CD4-positive, alpha-beta T cell (primary cell): Measurements from ENCODE around the gene DNAH17. TPM values are rescaled to one million over a fixed set of nuclear protein-coding genes. Genes with fewer than 3 reads are reported as not detected.

Experiments
- ATAC-seq: fragments of 200-7000 bp; cut with Tn5 transposase; one replicate; pipeline ENCODE4 v1.10.0; 2022; ENCODE audit warnings: mild to moderate bottlenecking; ENCODE audit not compliant: poor library complexity
- CTCF ChIA-PET: fragments of 350-600 bp; sonication (Branson Sonifier 250); formaldehyde crosslinking; loops from one replicate; lab custom pipeline; 2021; ENCODE audit warnings: antibody characterized with exemption, inconsistent platforms; lab: Charles Lee
- POLR2A ChIA-PET: fragments of 350-600 bp; sonication (Branson Sonifier 250); formaldehyde crosslinking; loops from one replicate; lab custom pipeline; 2021; ENCODE audit warnings: antibody characterized with exemption, inconsistent platforms; lab: Charles Lee
- DNase-seq, 14 experiments: peaks; one replicate each; pipeline ENCODE4 v3.0.0-alpha.2; 2013 to 2020; ENCODE audit warnings: mixed read lengths in 2 of 14
- H3K27ac ChIP-seq, 2 donors: one replicate each; pipeline versions ENCODE4 v1.5.1 to v1.7.0; 2013; ENCODE audit warnings: low read length in 2 of 2, low read depth in 1 of 2, mild to moderate bottlenecking in 1 of 2
- H3K27me3 ChIP-seq, 2 experiments: 1 replicate in 1 of 2; 2 replicates in 1 of 2; pipeline versions ENCODE4 v1.6.1 to v1.7.0; 2013; ENCODE audit warnings: low read length in 2 of 2, control low read depth in 1 of 2, mild to moderate bottlenecking in 1 of 2, moderate library complexity in 1 of 2; ENCODE audit not compliant: insufficient read depth in 2 of 2, control insufficient read depth in 1 of 2
- H3K36me3 ChIP-seq: one replicate; pipeline ENCODE4 v1.6.1; 2013; ENCODE audit warnings: low read length, control low read depth; ENCODE audit not compliant: insufficient read depth
- H3K4me1 ChIP-seq: one replicate; pipeline ENCODE4 v1.6.1; 2013; ENCODE audit warnings: low read length, control low read depth; ENCODE audit not compliant: insufficient read depth
- H3K4me3 ChIP-seq: one replicate; pipeline ENCODE4 v1.5.1; 2013; ENCODE audit warnings: mild to moderate bottlenecking, low read length, moderate library complexity
- H3K9me3 ChIP-seq, 2 experiments: 1 replicate in 1 of 2; 2 replicates in 1 of 2; pipeline versions ENCODE4 v1.6.1 to v1.7.0; 2013; ENCODE audit warnings: low read length in 2 of 2, mild to moderate bottlenecking in 2 of 2, control low read depth in 1 of 2, moderate library complexity in 1 of 2; ENCODE audit not compliant: control insufficient read depth in 1 of 2, insufficient read depth in 1 of 2
- H3K27ac Mint-ChIP-seq: one replicate; pipeline ENCODE4 v1.8.0; 2020; ENCODE audit warnings: mixed read lengths
- H3K27me3 Mint-ChIP-seq: one replicate; pipeline ENCODE4 v1.8.0; 2021; ENCODE audit warnings: mixed read lengths
- H3K36me3 Mint-ChIP-seq: one replicate; pipeline ENCODE4 v1.8.0; 2021; ENCODE audit warnings: low read depth, mixed read lengths
- H3K4me1 Mint-ChIP-seq: one replicate; pipeline ENCODE4 v1.8.0; 2021; ENCODE audit warnings: low read depth, mixed read lengths
- H3K4me3 Mint-ChIP-seq: one replicate; pipeline ENCODE4 v1.8.0; 2020; ENCODE audit warnings: mild to moderate bottlenecking, mixed read lengths
- H3K9me3 Mint-ChIP-seq: one replicate; pipeline ENCODE4 v1.8.0; 2020; ENCODE audit warnings: mixed read lengths
- intact Hi-C, 2 experiments: fragments of 100-400 bp; cut with DNase I in 1 of 2; cut with micrococcal nuclease in 1 of 2; formaldehyde crosslinking; loops; one replicate each; pipeline versions ENCODE4 v1.15.1 to v1.9.0; 2023 to 2025; cut with DNase I, micrococcal nuclease
- total RNA-seq, 174 experiments: library from RNA in 2 of 174; stranded (reverse) in 2 of 174; gene quantifications; one replicate each; pipeline ENCODE4 v1.2.3 and lab custom pipeline; 2021 to 2026
- TF ChIP-seq, protein P1 (sequence below): fragments of 200-600 bp; IDR thresholded peaks from one replicate; pipeline ENCODE4 v1.8.0; 2022; ENCODE audit warnings: antibody characterized with exemption, mild to moderate bottlenecking

Gene DNAH17
- total RNA-seq, 2 experiments from 2014 or later, result 0.14 TPM; not detected in 1

DNA sequence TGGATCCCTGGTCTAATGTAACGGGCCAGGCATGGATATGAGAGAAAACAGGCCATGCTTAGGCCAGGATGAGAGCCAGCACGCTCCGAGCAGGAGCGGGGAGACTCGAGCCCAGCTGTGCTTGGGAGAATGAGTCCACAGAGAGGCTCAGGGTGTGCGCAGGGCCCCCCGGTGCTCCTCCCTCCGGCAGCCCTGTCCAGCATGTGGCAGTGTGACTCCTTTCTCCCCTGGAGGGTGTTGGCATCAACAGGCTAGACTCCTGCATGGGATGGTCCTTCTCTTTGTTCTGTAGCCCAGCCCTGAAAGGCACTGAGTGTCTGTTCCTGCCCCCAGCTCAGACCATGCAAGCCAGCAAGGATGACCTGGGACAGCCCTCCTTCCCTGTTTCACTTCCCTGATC is 175.3 kb downstream of the DNAH17 start:
- H3K9me3 Mint-ChIP-seq, result no peaks in the 10 kb centered on the region
- H3K27me3 ChIP-seq, result no peaks in the 10 kb centered on the region
- H3K9me3 ChIP-seq, result no peaks in the 10 kb centered on the region
- DNase-seq (no peak), ATAC-seq (no peak)
- no peaks in the 10 kb centered on the region for H3K27me3 Mint-ChIP-seq
- peaks cover 89% of the 10 kb centered on the region for H3K36me3 ChIP-seq
- ChIA-PET POLR2A (no interaction called here), CTCF (no interaction called here)
- no peak overlapping the region for H3K27ac Mint-ChIP-seq
- TF ChIP-seq, protein P1, sequence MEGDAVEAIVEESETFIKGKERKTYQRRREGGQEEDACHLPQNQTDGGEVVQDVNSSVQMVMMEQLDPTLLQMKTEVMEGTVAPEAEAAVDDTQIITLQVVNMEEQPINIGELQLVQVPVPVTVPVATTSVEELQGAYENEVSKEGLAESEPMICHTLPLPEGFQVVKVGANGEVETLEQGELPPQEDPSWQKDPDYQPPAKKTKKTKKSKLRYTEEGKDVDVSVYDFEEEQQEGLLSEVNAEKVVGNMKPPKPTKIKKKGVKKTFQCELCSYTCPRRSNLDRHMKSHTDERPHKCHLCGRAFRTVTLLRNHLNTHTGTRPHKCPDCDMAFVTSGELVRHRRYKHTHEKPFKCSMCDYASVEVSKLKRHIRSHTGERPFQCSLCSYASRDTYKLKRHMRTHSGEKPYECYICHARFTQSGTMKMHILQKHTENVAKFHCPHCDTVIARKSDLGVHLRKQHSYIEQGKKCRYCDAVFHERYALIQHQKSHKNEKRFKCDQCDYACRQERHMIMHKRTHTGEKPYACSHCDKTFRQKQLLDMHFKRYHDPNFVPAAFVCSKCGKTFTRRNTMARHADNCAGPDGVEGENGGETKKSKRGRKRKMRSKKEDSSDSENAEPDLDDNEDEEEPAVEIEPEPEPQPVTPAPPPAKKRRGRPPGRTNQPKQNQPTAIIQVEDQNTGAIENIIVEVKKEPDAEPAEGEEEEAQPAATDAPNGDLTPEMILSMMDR, result no peak
- H3K4me3 Mint-ChIP-seq, result no peak overlapping the region
- intact Hi-C loops, result no loop called here
- no peak overlapping the region for H3K4me3 ChIP-seq
- H3K4me1 ChIP-seq, result peaks cover 7% of the 10 kb centered on the region
- no peaks in the 10 kb centered on the region for H3K4me1 Mint-ChIP-seq
- H3K27ac ChIP-seq, result no peak overlapping the region
- peaks cover 90% of the 10 kb centered on the region for H3K36me3 Mint-ChIP-seq

DNA sequence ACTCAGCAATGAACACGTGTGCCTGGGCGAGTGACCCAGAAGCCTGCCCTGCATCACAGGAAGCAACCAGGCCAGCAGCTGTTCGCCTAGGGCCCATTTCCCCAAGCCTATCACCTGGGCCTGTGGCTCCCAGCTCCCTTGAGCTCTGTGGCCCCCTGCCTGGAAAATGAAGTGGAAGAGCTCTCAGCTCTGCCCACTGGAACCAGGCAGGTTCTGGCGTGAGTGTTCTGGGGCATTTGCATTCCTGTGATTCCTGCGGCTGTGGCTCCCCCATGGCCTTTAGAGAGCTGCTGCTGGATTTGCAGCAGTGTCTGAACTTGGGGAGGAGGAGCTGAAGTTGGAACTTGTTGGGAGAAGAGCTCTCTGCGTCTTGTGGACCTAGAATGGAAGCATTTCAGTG is 175.9 kb downstream of the DNAH17 start:
- H3K9me3 ChIP-seq, result no peaks in the 10 kb centered on the region
- TF ChIP-seq, protein P1, result no peak
- POLR2A ChIA-PET, result no interaction called here

DNA sequence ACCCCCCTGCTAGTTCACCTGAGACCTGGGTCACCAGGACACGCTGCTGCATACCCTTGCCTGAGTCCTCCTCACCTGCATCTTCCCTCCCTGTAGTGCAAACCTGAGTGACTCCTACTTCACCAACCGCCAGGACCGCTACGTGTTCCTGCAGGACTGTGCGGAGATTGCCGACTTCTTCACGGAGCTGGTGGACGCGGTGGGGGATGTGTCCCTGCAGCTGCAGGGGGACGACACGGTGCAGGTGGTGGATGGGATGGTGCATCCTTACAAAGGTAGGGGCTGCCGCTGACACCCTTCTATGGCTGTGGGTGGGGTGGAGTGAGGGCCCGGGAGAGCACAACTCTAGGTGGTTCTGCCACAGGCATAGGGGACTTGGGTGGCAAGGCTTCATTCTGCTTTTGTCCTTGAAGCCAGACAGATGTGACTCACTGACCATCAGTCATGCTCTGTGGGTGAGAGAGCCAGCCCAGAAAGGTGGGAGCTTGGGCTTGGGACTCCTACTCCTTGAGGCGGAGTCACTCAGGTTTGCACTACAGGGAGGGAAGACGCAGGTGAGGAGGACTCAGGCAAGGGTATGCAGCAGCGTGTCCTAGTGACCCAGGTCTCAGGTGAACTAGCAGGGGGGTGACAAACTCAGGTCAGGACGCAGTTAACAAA is 176.5 kb downstream of the DNAH17 start:
- Mint-ChIP-seq H3K27ac (no peak overlapping the region), H3K4me1 (no peaks in the 10 kb centered on the region), H3K36me3 (peaks cover 99% of the 10 kb centered on the region), H3K4me3 (no peak overlapping the region), H3K27me3 (no peaks in the 10 kb centered on the region), H3K9me3 (no peaks in the 10 kb centered on the region)
- Histone ChIP-seq H3K9me3 (no peaks in the 10 kb centered on the region), H3K4me1 (no peaks in the 10 kb centered on the region), H3K36me3 (peaks cover 95% of the 10 kb centered on the region), H3K27me3 (no peaks in the 10 kb centered on the region), H3K4me3 (no peak overlapping the region), H3K27ac (no peak overlapping the region)
- intact Hi-C loops, result no loop called here
- ChIA-PET CTCF (interaction anchor here (1.1 kb wide), 1 partner anchor 21 kb away, joined by 3 read pairs; no protein-coding TSS in a partner anchor), POLR2A (interaction anchor here (0.6 kb wide), 1 partner anchor 293 kb away, joined by 4 read pairs; no protein-coding TSS in a partner anchor)
- TF ChIP-seq, protein P1, result no peak
- ATAC-seq, result no peak
- DNase-seq, result no peak

More for the DNA sequence above, 175.9 kb downstream of the DNAH17 start:
- H3K36me3 Mint-ChIP-seq, result peaks cover 96% of the 10 kb centered on the region
- peaks cover under 1% of the 10 kb centered on the region for H3K4me1 ChIP-seq
- no peaks in the 10 kb centered on the region for H3K9me3 Mint-ChIP-seq
- no peak overlapping the region for H3K4me3 ChIP-seq
- H3K36me3 ChIP-seq, result peaks cover 91% of the 10 kb centered on the region
- H3K27me3 ChIP-seq, result no peaks in the 10 kb centered on the region
- H3K4me3 Mint-ChIP-seq, result no peak overlapping the region
- no peak overlapping the region for H3K27ac Mint-ChIP-seq
- ATAC-seq (no peak), DNase-seq (no peak)
- CTCF ChIA-PET, result no interaction called here
- intact Hi-C loops, result no loop called here
- no peak overlapping the region for H3K27ac ChIP-seq
- no peaks in the 10 kb centered on the region for H3K27me3 Mint-ChIP-seq
- H3K4me1 Mint-ChIP-seq, result no peaks in the 10 kb centered on the region
